Endothelial cell of umbilical vein (primary cell): ENCODE results near the gene KCNJ18. TPM values are rescaled to one million over a fixed set of nuclear protein-coding genes. Genes with fewer than 3 reads are reported as not detected.
"Not testable (repeated sequence)": the region's sequence is repeated elsewhere in the genome, so short reads cannot be mapped to it uniquely, and the experiment has no call there.

ENCODE experiments used
- BruUV-seq: library from RNA; stranded (reverse); fragments of 400-500 nt; replicated peaks from 2 replicates; lab custom pipeline; 2021; lab: Mats Ljungman, UMichigan
- CTCF ChIA-PET: fragments of 300-600, 350-600 bp; sonication (Branson Sonifier 250); formaldehyde crosslinking; loops from one replicate; lab custom pipeline; 2021; ENCODE audit warnings: antibody characterized with exemption, inconsistent platforms; lab: Charles Lee
- POLR2A ChIA-PET: fragments of 300-600, 350-600 bp; sonication (Branson Sonifier 250); formaldehyde crosslinking; loops from one replicate; lab custom pipeline; 2021; ENCODE audit warnings: antibody characterized with exemption, inconsistent platforms; lab: Charles Lee
- DNase-seq: peaks from one replicate; pipeline ENCODE4 v3.0.0-alpha.2; 2011; ENCODE audit warnings: low read depth, low spot score
- FAIRE-seq: peaks from 2 replicates; lab custom pipeline; 2011; peaks lifted over from hg19 to GRCh38; lab: Jason Lieb, UNC
- H2AFZ ChIP-seq: 2 replicates; pipeline ENCODE4 v1.6.0; 2012; ENCODE audit warnings: low read depth, low read length, control low read depth, inconsistent platforms
- H3K27ac ChIP-seq: 2 replicates; pipeline ENCODE4 v1.5.1; 2011; ENCODE audit warnings: low read depth, mild to moderate bottlenecking, control low read depth, low read length, moderate library complexity; ENCODE audit not compliant: insufficient read depth
- H3K27me3 ChIP-seq, 2 experiments: 2 replicates each; pipeline versions ENCODE4 v1.6.0 to v1.6.1; 2011; ENCODE audit warnings: low read length in 2 of 2, mixed read lengths in 1 of 2; ENCODE audit not compliant: control insufficient read depth in 2 of 2, insufficient read depth in 2 of 2
- H3K36me3 ChIP-seq, 2 experiments: 2 replicates in 1 of 2; 3 replicates in 1 of 2; pipeline ENCODE4 v1.5.1; 2011; ENCODE audit warnings: low read length in 2 of 2, mild to moderate bottlenecking in 1 of 2, moderate library complexity in 1 of 2; ENCODE audit not compliant: control insufficient read depth in 2 of 2, insufficient read depth in 2 of 2; ENCODE audit errors: extremely low read depth in 1 of 2
- H3K4me1 ChIP-seq: 3 replicates; pipeline ENCODE4 v1.5.1; 2011; ENCODE audit warnings: mild to moderate bottlenecking, low read length; ENCODE audit not compliant: control insufficient read depth, insufficient read depth; ENCODE audit errors: extremely low read depth
- H3K4me2 ChIP-seq: 2 replicates; pipeline ENCODE4 v1.6.1; 2011; ENCODE audit warnings: low read length, control low read depth, mixed read lengths; ENCODE audit not compliant: insufficient read depth
- H3K4me3 ChIP-seq, 3 experiments: fragments of 200-600 bp in 1 of 3; sonication (generic), shearing (Covaris generic) in 1 of 3; replicated peaks in 1 of 3; 2 replicates each; pipeline ENCODE4 v1.5.1; 2011 to 2016; ENCODE audit warnings: control low read depth in 3 of 3, low read length in 3 of 3, mild to moderate bottlenecking in 2 of 3, inconsistent platforms in 1 of 3, low read depth in 1 of 3, moderate library complexity in 1 of 3; ENCODE audit not compliant: insufficient read depth in 1 of 3
- H3K79me2 ChIP-seq: 2 replicates; pipeline ENCODE4 v1.6.0; 2012; ENCODE audit warnings: low read length, inconsistent platforms; ENCODE audit not compliant: control insufficient read depth, insufficient read depth
- H3K9ac ChIP-seq: replicated peaks from 2 replicates; pipeline ENCODE3; 2011; ENCODE audit warnings: low read length, control low read depth; ENCODE audit not compliant: insufficient read depth; ENCODE audit errors: extremely low read depth
- H3K9me1 ChIP-seq: replicated peaks from 3 replicates; pipeline ENCODE4 v1.6.0; 2011; ENCODE audit warnings: mild to moderate bottlenecking, low read length; ENCODE audit not compliant: control insufficient read depth, insufficient read depth; ENCODE audit errors: extremely low read depth
- H3K9me3 ChIP-seq: replicated peaks from 2 replicates; pipeline ENCODE4 v1.5.1; 2012; ENCODE audit warnings: low read length, inconsistent platforms; ENCODE audit not compliant: control insufficient read depth, insufficient read depth
- H4K20me1 ChIP-seq: replicated peaks from 2 replicates; pipeline ENCODE3; 2011; ENCODE audit warnings: mild to moderate bottlenecking, low read length; ENCODE audit not compliant: control insufficient read depth, insufficient read depth; ENCODE audit errors: extremely low read depth
- dilution Hi-C: fragments of 300-500 bp; cut with MboI; formaldehyde crosslinking; loops from one replicate; pipeline ENCODE4 v1.15.0; 2019; ENCODE audit warnings: low sequenced_read_pairs; ENCODE audit not compliant: extremely low pct_ligation_motif_present
- intact Hi-C: fragments of 100-400 bp; cut with micrococcal nuclease; formaldehyde crosslinking; loops from one replicate; pipeline ENCODE4 v1.10.0; 2022
- polyA plus RNA-seq, 4 experiments: library from polyadenylated mRNA; depleted of rRNA in 3 of 4; stranded (reverse) in 3 of 4; unstranded in 1 of 4; fragments of >200 nt; gene quantifications; 2 replicates each; pipeline versions ENCODE4 v1.2.1 to v1.2.3, GENCODE V29; 2011 to 2012; ENCODE audit warnings: missing spikeins in 1 of 4
- total RNA-seq: library from RNA; stranded (reverse); gene quantifications from 2 replicates; pipeline ENCODE4 v1.2.3, GENCODE V29; 2021

KCNJ18 gene
- total and polyA plus RNA-seq, 2 donors (not counting 3 experiments of a cell fraction or from before 2014, with no cell fraction given) = not detected

GRCh38 chr17:21738241-21738640 lies 45.9 kb downstream of the KCNJ18 start:
- H3K9me1 ChIP-seq, H4K20me1 ChIP-seq, BruUV-seq, H3K36me3 ChIP-seq, H3K4me2 ChIP-seq, H3K4me1 ChIP-seq, H3K27ac ChIP-seq, dilution Hi-C loops, H3K27me3 ChIP-seq, H3K9ac ChIP-seq, intact Hi-C loops, CTCF ChIA-PET, H3K9me3 ChIP-seq, H2AFZ ChIP-seq, DNase-seq, FAIRE-seq, POLR2A ChIA-PET, H3K4me3 ChIP-seq, H3K79me2 ChIP-seq: not testable (repeated sequence)

GRCh38 chr17:21738877-21739474 lies 46.7 kb downstream of the KCNJ18 start:
- H3K27ac ChIP-seq, DNase-seq, POLR2A ChIA-PET, H3K9ac ChIP-seq, H3K36me3 ChIP-seq, BruUV-seq, H3K4me1 ChIP-seq, H2AFZ ChIP-seq, H3K4me2 ChIP-seq, H4K20me1 ChIP-seq, FAIRE-seq, H3K79me2 ChIP-seq, H3K9me1 ChIP-seq, dilution Hi-C loops, H3K4me3 ChIP-seq, H3K27me3 ChIP-seq, CTCF ChIA-PET, H3K9me3 ChIP-seq, intact Hi-C loops: not testable (repeated sequence)

- H3K27me3 ChIP-seq, H3K9me1 ChIP-seq, H3K36me3 ChIP-seq, H3K79me2 ChIP-seq, BruUV-seq, FAIRE-seq, H3K9ac ChIP-seq, H2AFZ ChIP-seq, H3K9me3 ChIP-seq, POLR2A ChIA-PET, H4K20me1 ChIP-seq, H3K27ac ChIP-seq, CTCF ChIA-PET, H3K4me2 ChIP-seq, DNase-seq, H3K4me3 ChIP-seq, intact Hi-C loops, dilution Hi-C loops, H3K4me1 ChIP-seq: not testable (repeated sequence)
These were observed 47.2 kb downstream of the KCNJ18 start for GRCh38 chr17:21739485-21739884.

GRCh38 chr17:21740836-21741235 lies 48.5 kb downstream of the KCNJ18 start:
- H3K9me1 ChIP-seq, dilution Hi-C loops, H3K9me3 ChIP-seq, FAIRE-seq, H3K4me3 ChIP-seq, H3K4me1 ChIP-seq, H3K36me3 ChIP-seq, H2AFZ ChIP-seq, H3K27ac ChIP-seq, H3K4me2 ChIP-seq, DNase-seq, CTCF ChIA-PET, POLR2A ChIA-PET, H4K20me1 ChIP-seq, H3K27me3 ChIP-seq, intact Hi-C loops, H3K79me2 ChIP-seq, BruUV-seq, H3K9ac ChIP-seq: not testable (repeated sequence)
